Mesothelial cell of epicardium (in vitro differentiated cells): ENCODE measurements around the gene BMPR2. TPM values are rescaled to one million over a fixed set of nuclear protein-coding genes. Genes with fewer than 3 reads are reported as not detected.

Source experiments
- DNase-seq, 2 experiments: peaks; one replicate each; pipeline ENCODE4 v3.0.0; 2021; ENCODE audit warnings: low spot score in 2 of 2; ENCODE audit not compliant: unreplicated experiment in 2 of 2
- H3K27ac Mint-ChIP-seq: 2 replicates; pipeline ENCODE4 v1.8.0; 2021; ENCODE audit warnings: mixed read lengths
- H3K27me3 Mint-ChIP-seq: 2 replicates; pipeline ENCODE4 v1.8.0; 2021; ENCODE audit warnings: low read depth, mixed read lengths
- H3K36me3 Mint-ChIP-seq: 2 replicates; pipeline ENCODE4 v1.8.0; 2021; ENCODE audit warnings: mixed read lengths
- H3K4me1 Mint-ChIP-seq: 2 replicates; pipeline ENCODE4 v1.8.0; 2021; ENCODE audit warnings: mixed read lengths
- H3K4me3 Mint-ChIP-seq: 2 replicates; pipeline ENCODE4 v1.8.0; 2021; ENCODE audit warnings: mild to moderate bottlenecking, moderate library complexity, mixed read lengths
- H3K9me3 Mint-ChIP-seq: 2 replicates; pipeline ENCODE4 v1.8.0; 2021; ENCODE audit warnings: mixed read lengths
- total RNA-seq: library from RNA; stranded (reverse); gene quantifications from 3 replicates; pipeline ENCODE4 v1.2.1, GENCODE V29; 2021
- TF ChIP-seq, protein P1 (sequence below): fragments of 200-600 bp; sonication (generic); IDR thresholded peaks from one replicate; pipeline ENCODE4 v1.5.0; 2021; ENCODE audit warnings: antibody characterized with exemption; ENCODE audit not compliant: unreplicated experiment

The BMPR2 gene
- total RNA-seq, 1 donor from 2014 or later: 81.4 TPM

DNA sequence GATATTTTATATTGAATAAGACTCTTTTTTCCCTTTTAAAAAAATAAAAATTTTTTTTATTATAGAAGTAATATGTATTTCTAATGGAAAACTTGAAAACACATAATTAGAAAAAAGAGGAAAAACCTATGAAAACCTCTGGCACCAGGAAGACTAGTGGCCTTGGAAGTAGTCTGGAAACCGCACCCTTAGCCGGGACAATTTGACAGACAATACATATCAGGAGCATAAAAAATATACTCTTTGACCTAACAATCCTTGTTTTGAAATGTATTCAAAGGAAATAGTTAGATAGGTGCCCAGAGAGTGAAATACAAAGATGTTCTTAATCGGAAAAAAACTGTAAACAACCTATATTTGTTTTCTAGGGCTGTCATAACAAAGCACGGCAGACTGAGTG is 223.8 kb downstream of the BMPR2 start:
- DNase-seq: no peak
- H3K27me3 Mint-ChIP-seq: no peaks in the 10 kb centered on the region
- H3K27ac Mint-ChIP-seq: no peak overlapping the region
- no peak overlapping the region for H3K4me3 Mint-ChIP-seq
- H3K4me1 Mint-ChIP-seq: no peaks in the 10 kb centered on the region
- no peaks in the 10 kb centered on the region for H3K9me3 Mint-ChIP-seq
- no peaks in the 10 kb centered on the region for H3K36me3 Mint-ChIP-seq
- TF ChIP-seq, protein P1, sequence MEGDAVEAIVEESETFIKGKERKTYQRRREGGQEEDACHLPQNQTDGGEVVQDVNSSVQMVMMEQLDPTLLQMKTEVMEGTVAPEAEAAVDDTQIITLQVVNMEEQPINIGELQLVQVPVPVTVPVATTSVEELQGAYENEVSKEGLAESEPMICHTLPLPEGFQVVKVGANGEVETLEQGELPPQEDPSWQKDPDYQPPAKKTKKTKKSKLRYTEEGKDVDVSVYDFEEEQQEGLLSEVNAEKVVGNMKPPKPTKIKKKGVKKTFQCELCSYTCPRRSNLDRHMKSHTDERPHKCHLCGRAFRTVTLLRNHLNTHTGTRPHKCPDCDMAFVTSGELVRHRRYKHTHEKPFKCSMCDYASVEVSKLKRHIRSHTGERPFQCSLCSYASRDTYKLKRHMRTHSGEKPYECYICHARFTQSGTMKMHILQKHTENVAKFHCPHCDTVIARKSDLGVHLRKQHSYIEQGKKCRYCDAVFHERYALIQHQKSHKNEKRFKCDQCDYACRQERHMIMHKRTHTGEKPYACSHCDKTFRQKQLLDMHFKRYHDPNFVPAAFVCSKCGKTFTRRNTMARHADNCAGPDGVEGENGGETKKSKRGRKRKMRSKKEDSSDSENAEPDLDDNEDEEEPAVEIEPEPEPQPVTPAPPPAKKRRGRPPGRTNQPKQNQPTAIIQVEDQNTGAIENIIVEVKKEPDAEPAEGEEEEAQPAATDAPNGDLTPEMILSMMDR: no peak

DNA sequence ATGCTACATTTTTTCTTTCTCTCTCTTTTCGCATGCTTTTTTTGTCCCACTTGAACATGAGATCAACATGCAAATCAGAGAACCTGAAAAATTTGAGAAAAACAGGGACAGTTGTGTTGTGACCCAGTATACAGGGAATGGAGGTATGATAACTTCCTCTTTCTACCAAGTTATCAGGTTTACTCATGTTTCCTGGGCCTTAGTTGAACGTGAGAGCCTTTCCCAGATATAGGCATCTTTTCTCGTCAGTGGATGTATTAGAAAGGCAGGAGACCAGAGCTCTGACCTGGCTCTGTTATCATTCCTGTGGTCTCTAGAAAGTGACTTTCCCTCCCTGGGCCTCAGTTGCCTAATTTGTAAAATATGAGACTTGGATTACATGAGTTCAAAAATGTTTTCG is 228.6 kb downstream of the BMPR2 start:
- TF ChIP-seq, protein P1: no peak
- no peaks in the 10 kb centered on the region for H3K36me3 Mint-ChIP-seq
- H3K27me3 Mint-ChIP-seq: no peaks in the 10 kb centered on the region
- peaks cover 3% of the 10 kb centered on the region for H3K4me1 Mint-ChIP-seq
- DNase-seq: no peak
- H3K9me3 Mint-ChIP-seq: no peaks in the 10 kb centered on the region
- no peak overlapping the region for H3K27ac Mint-ChIP-seq
- no peak overlapping the region for H3K4me3 Mint-ChIP-seq

- H3K36me3 Mint-ChIP-seq: no peaks in the 10 kb centered on the region
- H3K9me3 Mint-ChIP-seq: no peaks in the 10 kb centered on the region
- no peak overlapping the region for H3K4me3 Mint-ChIP-seq
- DNase-seq: no peak
- peaks cover 7% of the 10 kb centered on the region for H3K4me1 Mint-ChIP-seq
- H3K27ac Mint-ChIP-seq: no peak overlapping the region
- H3K27me3 Mint-ChIP-seq: no peaks in the 10 kb centered on the region
- TF ChIP-seq, protein P1: no peak
These were observed 229.0 kb downstream of the BMPR2 start for GRCh38 chr2:202605174-202605573.

DNA sequence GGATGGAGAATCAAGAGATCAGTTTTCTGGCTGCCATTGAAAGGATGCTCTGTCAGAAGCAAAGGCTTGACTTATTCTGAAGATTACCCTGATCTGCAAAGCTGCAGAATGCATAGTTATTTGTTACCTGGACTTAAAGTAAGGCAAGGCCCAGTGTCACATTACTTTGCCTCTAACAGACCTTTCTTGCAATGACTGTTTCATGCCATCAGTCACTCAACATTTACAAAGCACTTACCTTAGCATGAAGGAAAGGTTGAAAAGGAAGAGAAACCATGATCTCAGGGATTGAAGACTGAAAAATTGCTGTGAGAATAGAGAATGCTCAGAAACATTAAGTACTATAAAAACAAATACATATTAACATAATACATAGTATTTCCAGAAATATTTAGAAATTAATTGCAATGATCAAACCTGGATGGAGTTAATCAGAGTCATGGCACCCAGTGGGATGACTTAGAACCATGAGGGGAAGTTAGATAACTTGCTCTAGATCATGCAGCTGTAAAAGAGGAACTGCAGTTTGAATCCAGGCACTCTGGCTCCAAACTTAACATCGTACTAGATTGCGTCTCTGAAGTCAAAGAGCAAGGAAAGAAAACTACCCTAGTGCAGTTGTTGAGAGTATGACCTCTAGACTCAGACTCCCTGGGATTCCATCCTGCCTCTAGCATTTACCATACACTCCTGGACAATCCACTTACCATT is 232.2 kb downstream of the BMPR2 start:
- no peaks in the 10 kb centered on the region for H3K36me3 Mint-ChIP-seq
- H3K4me3 Mint-ChIP-seq: no peak overlapping the region
- H3K9me3 Mint-ChIP-seq: peaks cover 7% of the 10 kb centered on the region
- TF ChIP-seq, protein P1: no peak
- no peaks in the 10 kb centered on the region for H3K27me3 Mint-ChIP-seq
- no peak overlapping the region for H3K27ac Mint-ChIP-seq
- no peak for DNase-seq
- H3K4me1 Mint-ChIP-seq: peaks cover 17% of the 10 kb centered on the region

DNA sequence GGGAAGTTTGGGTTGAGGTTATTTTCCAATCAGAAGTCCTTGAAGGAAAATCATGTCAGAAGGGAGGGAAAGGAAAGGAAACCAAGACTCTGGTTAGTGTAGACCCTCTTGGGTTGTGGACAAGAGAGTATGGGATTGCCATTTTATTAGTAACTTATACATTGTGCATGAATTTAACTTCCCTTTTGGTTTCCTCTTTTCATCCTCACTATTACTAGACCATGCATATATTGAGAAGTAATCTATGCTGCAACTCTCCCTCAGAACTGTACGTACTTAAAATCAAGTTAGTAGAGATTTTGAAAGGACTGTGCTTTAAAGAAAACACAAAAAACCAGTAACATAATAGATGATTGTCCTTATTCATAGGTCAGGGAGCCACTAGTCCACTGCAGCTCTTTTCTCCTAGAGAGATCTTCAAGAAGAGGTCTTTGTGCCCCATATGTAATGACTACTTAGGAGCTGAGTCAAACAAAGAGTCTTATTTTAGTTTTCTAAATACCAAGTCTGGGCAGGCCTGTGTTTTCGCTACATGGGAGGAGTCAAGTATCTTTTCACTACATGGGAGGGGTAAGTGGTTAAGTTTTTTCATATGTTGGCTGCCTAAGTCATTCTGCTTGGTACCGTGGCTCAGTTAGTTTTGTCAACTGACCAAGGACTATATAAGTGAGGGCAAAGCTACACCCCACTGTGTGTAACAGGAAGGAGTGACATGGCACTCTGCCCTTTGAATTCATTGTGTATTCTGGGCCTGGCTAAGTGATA is 233.4 kb downstream of the BMPR2 start:
- Mint-ChIP-seq H3K27me3 (no peaks in the 10 kb centered on the region), H3K9me3 (peaks cover 7% of the 10 kb centered on the region), H3K36me3 (no peaks in the 10 kb centered on the region), H3K27ac (no peak overlapping the region), H3K4me3 (no peak overlapping the region), H3K4me1 (peaks cover 18% of the 10 kb centered on the region)
- DNase-seq: no peak
- TF ChIP-seq, protein P1: no peak
